ENCODE data around the gene RYR2.

- TF ChIP-seq CTCF (IDR thresholded peaks at IDR 0.05), result no peak
- no peak for TF ChIP-seq POLR2A (IDR thresholded peaks at IDR 0.05)
Measured at GRCh38 chr1:237025358-237026074, 16.5 kb upstream of the RYR2 start.
